HL-60/S4 treated with retinoic acid at 250 ng/mL for 4 days and 3 days (cell line): Measurements from ENCODE around the gene PSMB9.
"Not testable (repeated sequence)": the region's sequence is repeated elsewhere in the genome, so short reads cannot be mapped to it uniquely, and the experiment has no call there.

Experiments
- in situ Hi-C: fragments of 300-500 bp; cut with MboI; formaldehyde crosslinking; loops from 2 replicates; pipeline ENCODE4 v1.7.0; 2022; ENCODE audit warnings: low sequenced_read_pairs

PSMB9 gene

GRCh38 chr6:32853541-32854375 lies at the start of gene PSMB9, which contains the start of gene TAP1:
PSMB9 (plus strand) TSS chr6:32854192; CDS start chr6:32854230, 38 bp downstream.
TAP1 (minus strand) TSS chr6:32853704; CDS start chr6:32853636, 68 bp downstream.
- in situ Hi-C loops: no loop called here

- in situ Hi-C loops: not testable (repeated sequence)
Observed at GRCh38 chr6:32805404-32805803, 48.6 kb upstream of the PSMB9 start.

- in situ Hi-C loops: no loop called here
Observed at GRCh38 chr6:32807020-32807580, 46.9 kb upstream of the PSMB9 start.

GRCh38 chr6:32809171-32809570 lies 44.8 kb upstream of the PSMB9 start:
- in situ Hi-C loops: no loop called here

- in situ Hi-C loops: no loop called here
Observed at GRCh38 chr6:32814145-32814544, 39.8 kb upstream of the PSMB9 start.

GRCh38 chr6:32815115-32815514 lies 38.9 kb upstream of the PSMB9 start:
- in situ Hi-C loops: no loop called here

GRCh38 chr6:32815996-32816395 lies 38.0 kb upstream of the PSMB9 start:
- in situ Hi-C loops: no loop called here

- in situ Hi-C loops: no loop called here
Observed at GRCh38 chr6:32816746-32817204, 37.2 kb upstream of the PSMB9 start, which contains the start of gene HLA-DOB. HLA-DOB (minus strand) TSS chr6:32817002; CDS start chr6:32816951, 51 bp downstream.

GRCh38 chr6:32818867-32819266 lies 35.1 kb upstream of the PSMB9 start:
- in situ Hi-C loops: no loop called here

GRCh38 chr6:32819729-32820128 lies 34.3 kb upstream of the PSMB9 start:
- in situ Hi-C loops: no loop called here

- in situ Hi-C loops: no loop called here
Observed at GRCh38 chr6:32825966-32826365, 28.0 kb upstream of the PSMB9 start.

- in situ Hi-C loops: no loop called here
Observed at GRCh38 chr6:32827025-32827424, 27.0 kb upstream of the PSMB9 start.

- in situ Hi-C loops: no loop called here
Observed at GRCh38 chr6:32829495-32829894, 24.5 kb upstream of the PSMB9 start.

GRCh38 chr6:32830017-32830416 lies 24.0 kb upstream of the PSMB9 start:
- in situ Hi-C loops: no loop called here

- in situ Hi-C loops: no loop called here
Observed at GRCh38 chr6:32830936-32831335, 23.1 kb upstream of the PSMB9 start.

- in situ Hi-C loops: no loop called here
Observed at GRCh38 chr6:32832535-32832934, 21.5 kb upstream of the PSMB9 start.

GRCh38 chr6:32833664-32834063 lies 20.3 kb upstream of the PSMB9 start:
- in situ Hi-C loops: no loop called here

- in situ Hi-C loops: no loop called here
Observed at GRCh38 chr6:32835167-32835893, 18.7 kb upstream of the PSMB9 start.

GRCh38 chr6:32836873-32837272 lies 17.1 kb upstream of the PSMB9 start:
- in situ Hi-C loops: no loop called here

- in situ Hi-C loops: no loop called here
Observed at GRCh38 chr6:32837651-32838113, 16.3 kb upstream of the PSMB9 start.
